ENCODE results near the gene GAS2L2. TPM values are rescaled to one million over a fixed set of nuclear protein-coding genes. Genes with fewer than 3 reads are reported as not detected.

Gene GAS2L2
- total RNA-seq, 1 experiment from 2014 or later, result not detected

DNA sequence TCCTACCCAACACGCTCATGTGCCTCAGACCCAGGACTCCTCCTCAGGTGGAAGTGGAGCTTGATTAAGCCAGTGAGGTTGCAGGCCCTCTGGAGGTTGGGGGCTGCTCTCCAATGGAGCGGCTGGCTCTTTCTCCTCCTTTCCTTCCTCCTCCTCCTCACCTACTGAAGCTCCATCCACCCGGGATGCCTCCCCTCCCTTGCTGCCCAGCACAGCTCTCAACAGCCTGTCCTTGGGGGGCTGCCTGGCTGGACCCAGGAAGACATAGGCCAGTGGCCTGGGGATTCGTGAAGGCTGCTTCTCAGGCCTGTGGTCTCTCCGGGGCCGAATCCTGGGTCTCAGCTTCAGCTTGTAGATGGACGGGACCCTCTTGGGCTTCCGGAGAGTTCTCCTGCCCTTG, 8.2 kb downstream of the GAS2L2 start:
- no peak for DNase-seq
- Histone ChIP-seq H3K27ac (no peak overlapping the region), H3K36me3 (no peaks in the 10 kb centered on the region), H3K4me3 (no peak overlapping the region), H3K9me3 (replicated peaks) (no peaks in the 10 kb centered on the region), H3K27me3 (peaks cover 32% of the 10 kb centered on the region), H3K4me1 (no peaks in the 10 kb centered on the region)

DNA sequence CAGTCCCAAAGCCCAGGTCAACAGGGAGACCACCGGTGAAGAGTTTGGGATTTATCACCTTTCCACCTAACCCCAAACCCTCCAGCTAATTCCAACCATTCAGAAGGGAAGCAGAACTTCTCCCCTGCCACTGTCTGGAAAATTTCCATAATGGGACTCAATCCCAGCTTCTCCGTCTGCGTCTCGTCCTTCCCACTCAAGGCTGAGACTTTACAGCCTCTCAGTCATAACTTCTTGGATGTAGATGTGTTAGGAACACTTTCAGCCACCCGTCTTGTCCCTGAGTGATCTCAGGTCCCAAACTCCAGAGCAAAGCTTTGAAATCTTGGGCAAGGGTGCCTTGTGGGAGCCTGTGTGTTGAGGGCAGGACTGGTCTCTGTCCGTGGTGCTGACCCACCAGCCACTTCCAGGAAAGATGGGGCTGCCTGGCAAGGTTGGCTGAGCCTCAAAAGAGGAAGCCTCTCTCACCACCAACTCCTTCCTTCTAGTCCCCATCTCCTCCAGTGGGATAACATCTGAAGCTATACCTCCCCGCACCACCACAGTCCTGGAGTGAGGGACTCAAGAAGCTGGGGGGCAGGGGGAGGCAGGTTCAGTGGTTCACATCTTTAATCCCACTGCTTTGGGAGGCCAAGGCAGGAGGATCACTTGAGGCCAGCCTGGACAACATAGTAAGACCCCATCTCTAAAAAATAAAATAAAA, 9.3 kb downstream of the GAS2L2 start:
- Histone ChIP-seq H3K9me3 (replicated peaks) (no peaks in the 10 kb centered on the region), H3K4me3 (no peak overlapping the region), H3K36me3 (no peaks in the 10 kb centered on the region), H3K4me1 (no peaks in the 10 kb centered on the region), H3K27me3 (peaks cover 22% of the 10 kb centered on the region), H3K27ac (no peak overlapping the region)
- peak; percentile 64 to 73 for DNase-seq

DNA sequence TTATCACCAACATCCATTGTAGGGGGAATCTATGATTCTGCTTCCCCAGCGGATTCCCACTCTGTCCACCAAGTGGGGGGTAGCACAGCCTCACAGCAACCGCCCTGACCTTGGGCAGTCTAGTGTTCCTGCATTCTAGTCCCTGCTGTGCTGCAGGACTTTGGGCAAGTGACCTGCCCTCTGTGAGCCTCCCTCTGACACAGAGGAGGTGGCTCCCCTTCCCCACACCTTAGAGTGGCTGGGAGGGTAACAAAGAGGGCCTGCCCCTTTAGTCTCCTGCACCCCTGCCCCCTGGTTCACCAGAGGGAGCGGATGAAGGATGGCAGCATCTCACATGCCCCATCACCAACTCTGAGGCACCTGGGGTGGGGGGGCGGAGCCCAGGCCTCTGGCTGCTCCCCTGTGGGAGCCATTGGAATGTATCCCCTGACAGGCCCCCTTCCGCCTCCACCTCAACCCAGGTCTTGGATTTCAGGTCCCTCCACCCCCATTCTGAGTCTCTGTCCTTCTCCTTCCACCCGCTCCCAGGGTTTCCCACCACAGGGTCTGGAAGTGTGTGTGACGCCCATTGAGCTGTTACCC, 10.1 kb downstream of the GAS2L2 start:
- peaks cover 17% of the 10 kb centered on the region for H3K27me3 ChIP-seq
- DNase-seq, result no peak
- H3K4me3 ChIP-seq, result no peak overlapping the region
- no peaks in the 10 kb centered on the region for H3K36me3 ChIP-seq
- no peaks in the 10 kb centered on the region for H3K9me3 ChIP-seq (replicated peaks)
- H3K27ac ChIP-seq, result no peak overlapping the region
- H3K4me1 ChIP-seq, result no peaks in the 10 kb centered on the region

DNA sequence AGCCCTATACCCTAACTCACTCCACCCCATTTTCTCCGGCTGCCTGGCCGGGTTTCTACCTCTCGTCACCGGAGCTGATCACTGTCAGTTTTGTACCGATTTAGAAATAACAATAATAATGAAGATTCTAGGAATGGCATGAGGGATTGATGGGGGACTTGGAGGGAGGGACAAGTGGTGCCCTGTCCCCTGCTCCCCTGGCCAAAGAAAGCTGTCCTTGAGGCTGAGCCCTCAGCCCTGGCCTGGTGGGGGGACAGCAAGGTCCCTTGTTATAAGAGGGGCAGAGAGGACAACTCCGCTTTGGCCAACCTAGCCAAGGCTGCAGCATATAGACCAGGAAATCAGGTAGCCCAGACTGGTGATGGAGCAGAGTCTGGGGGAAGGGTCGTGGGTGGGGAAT, 10.5 kb downstream of the GAS2L2 start:
- H3K27me3 ChIP-seq, result peaks cover 17% of the 10 kb centered on the region

DNA sequence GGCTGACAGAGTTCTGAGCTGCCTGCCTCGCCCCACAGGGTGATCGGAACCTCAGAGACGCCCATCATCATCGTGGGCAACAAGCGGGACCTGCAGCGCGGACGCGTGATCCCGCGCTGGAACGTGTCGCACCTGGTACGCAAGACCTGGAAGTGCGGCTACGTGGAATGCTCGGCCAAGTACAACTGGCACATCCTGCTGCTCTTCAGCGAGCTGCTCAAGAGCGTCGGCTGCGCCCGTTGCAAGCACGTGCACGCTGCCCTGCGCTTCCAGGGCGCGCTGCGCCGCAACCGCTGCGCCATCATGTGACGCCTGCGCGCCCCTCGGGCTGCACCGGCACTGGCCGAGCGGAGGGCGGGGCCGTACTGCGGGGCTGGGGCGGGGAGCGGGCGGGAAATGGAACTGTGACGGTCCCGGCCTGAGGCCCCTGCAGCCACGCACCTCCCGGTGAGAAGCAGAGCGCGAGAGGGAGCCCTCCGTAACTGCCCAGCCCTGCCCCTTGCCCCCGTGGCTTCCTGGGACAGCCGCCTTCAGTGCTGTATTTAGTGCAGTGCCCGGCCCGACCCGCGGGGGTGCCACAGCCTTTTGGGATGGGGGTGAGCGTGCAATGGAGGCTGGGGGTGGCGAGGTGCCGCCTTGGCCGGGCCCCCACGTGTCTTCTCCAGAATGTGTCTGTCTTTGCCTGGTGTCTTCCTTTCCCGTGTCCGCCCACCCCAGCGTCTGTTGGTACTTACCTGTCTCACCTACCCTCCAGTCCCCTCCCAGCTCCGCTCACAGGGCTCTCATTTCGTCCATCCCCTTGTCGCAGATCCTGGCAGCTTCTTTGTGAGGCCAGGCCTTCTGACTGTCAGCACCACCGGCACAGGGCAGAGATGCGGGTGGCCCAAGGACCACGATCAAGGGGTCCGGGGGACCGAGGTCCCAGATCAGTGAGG, 11.8 kb downstream of the GAS2L2 start:
- peaks cover 14% of the 10 kb centered on the region for H3K27me3 ChIP-seq
- no peak overlapping the region for H3K4me3 ChIP-seq
- H3K4me1 ChIP-seq, result no peaks in the 10 kb centered on the region
- no peaks in the 10 kb centered on the region for H3K36me3 ChIP-seq
- no peak overlapping the region for H3K27ac ChIP-seq
- H3K9me3 ChIP-seq (replicated peaks), result no peaks in the 10 kb centered on the region
- no peak for DNase-seq

More for the DNA sequence above, 10.5 kb downstream of the GAS2L2 start:
- no peaks in the 10 kb centered on the region for H3K9me3 ChIP-seq (replicated peaks)
- no peaks in the 10 kb centered on the region for H3K36me3 ChIP-seq
- no peak overlapping the region for H3K27ac ChIP-seq
- DNase-seq, result no peak
- H3K4me1 ChIP-seq, result no peaks in the 10 kb centered on the region
- no peak overlapping the region for H3K4me3 ChIP-seq

DNA sequence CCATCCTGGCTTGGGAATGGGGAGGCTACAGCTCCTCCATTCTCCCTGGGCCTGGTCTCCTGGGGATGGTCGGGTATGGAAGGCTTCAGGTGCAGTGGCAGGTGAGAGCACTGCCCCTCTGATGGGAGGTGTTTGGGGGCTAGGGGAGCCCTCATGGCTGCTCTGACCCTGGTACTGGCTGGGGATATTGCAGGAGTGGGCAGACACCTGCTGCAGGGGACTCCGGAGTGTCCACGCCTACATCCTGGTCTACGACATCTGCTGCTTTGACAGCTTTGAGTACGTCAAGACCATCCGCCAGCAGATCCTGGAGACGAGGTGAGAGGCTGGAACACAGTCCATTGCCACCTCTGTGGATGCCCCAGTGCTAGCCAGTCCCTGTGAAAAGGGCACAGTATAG, 12.8 kb downstream of the GAS2L2 start:
- no peaks in the 10 kb centered on the region for H3K4me1 ChIP-seq
- H3K27me3 ChIP-seq, result peaks cover 3% of the 10 kb centered on the region; the same call in 1 of the 2 replicates

DNA sequence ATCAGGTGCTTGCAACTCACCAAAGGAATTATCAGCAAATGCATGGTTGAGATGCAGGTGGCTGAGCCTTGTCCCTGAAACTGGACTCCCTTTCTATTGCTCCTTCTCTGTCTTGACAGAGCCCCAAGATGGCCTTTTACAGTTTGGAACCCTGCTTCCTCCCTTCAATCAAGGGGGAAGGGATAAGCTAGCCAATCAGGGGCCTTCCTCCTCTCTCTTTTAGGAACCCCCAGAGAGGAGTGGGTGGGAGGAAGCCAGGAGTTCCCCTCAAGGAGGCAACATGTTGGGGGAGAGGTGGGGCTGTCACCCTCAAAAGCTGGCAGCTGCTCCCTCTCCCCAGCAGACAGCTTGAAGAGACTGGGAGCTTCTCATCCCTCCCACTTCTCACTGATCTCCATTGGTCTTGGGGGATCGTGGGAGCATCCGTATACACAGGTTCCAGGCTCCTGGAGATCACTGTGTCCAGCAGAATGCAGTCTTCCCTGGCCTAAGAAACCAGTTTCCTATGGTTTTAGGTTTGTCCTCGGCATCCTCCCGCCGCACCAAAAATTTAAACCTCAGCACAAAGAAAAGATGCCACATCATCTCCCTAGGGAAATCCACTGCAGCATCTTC, 14.4 kb downstream of the GAS2L2 start:
- Histone ChIP-seq H3K27me3 (no peaks in the 10 kb centered on the region), H3K36me3 (no peaks in the 10 kb centered on the region), H3K4me3 (no peak overlapping the region), H3K9me3 (replicated peaks) (no peaks in the 10 kb centered on the region), H3K27ac (no peak overlapping the region), H3K4me1 (no peaks in the 10 kb centered on the region)
- no peak for DNase-seq

More for the DNA sequence above, 12.8 kb downstream of the GAS2L2 start:
- no peak overlapping the region for H3K27ac ChIP-seq
- H3K4me3 ChIP-seq, result no peak overlapping the region
- H3K36me3 ChIP-seq, result no peaks in the 10 kb centered on the region
- H3K9me3 ChIP-seq (replicated peaks), result no peaks in the 10 kb centered on the region
- no peak for DNase-seq

DNA sequence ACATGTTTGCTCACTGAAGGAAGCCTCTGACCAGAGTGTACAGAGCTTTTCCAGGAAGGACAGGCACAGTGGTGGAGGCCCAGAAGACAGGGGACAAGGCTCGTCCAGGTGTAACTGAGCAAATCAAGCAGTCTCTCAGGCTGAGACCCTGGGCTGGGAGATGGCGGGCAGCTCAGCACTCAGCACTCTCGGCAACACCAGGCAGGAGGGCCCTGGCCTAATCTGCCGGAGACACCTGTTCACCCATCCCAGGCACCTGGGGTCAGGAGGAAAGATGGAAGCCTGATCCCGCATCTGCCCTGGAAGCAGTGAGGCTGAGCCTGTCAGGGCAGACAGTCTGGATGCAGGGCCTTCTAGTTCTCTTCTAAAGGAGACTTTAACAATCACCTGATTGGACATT, 16.8 kb downstream of the GAS2L2 start:
- Histone ChIP-seq H3K4me3 (no peak overlapping the region), H3K4me1 (peaks cover under 1% of the 10 kb centered on the region), H3K27ac (no peak overlapping the region), H3K27me3 (no peaks in the 10 kb centered on the region), H3K36me3 (no peaks in the 10 kb centered on the region), H3K9me3 (replicated peaks) (no peaks in the 10 kb centered on the region)
- DNase-seq, result no peak

DNA sequence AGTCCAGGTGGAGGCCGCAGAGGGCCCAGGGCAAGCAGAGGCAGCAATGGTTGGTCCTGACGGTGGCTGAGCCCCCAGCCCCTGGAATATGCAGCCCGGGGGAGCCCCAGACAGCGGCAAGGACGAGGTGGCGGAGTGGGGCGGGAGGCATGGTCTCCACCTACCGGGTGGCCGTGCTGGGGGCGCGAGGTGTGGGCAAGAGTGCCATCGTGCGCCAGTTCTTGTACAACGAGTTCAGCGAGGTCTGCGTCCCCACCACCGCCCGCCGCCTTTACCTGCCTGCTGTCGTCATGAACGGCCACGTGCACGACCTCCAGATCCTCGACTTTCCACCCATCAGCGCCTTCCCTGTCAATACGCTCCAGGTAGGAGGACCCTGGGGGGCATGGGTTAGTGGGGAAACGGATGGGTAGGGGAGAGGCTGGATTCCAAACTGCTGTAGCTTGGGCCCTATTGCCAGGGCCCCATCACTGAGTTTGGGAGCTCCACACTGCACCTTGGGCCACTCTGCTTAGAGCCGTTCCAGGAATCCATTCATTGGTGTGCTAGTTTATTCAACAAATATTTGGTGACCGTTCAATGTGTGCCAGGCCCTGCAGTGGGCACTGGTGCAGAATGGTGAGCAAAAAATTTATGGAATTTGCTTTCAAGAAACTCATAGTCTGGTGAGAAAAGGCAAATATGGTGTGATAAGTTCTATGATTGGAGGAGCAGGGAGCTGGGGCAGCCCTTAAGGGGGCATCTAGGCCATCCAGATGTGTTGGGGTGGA, 17.8 kb downstream of the GAS2L2 start:
- no peaks in the 10 kb centered on the region for H3K9me3 ChIP-seq (replicated peaks)
- H3K27ac ChIP-seq, result no peak overlapping the region
- no peak for DNase-seq
- no peaks in the 10 kb centered on the region for H3K27me3 ChIP-seq
- H3K4me3 ChIP-seq, result no peak overlapping the region
- peaks cover 6% of the 10 kb centered on the region for H3K4me1 ChIP-seq
- no peaks in the 10 kb centered on the region for H3K36me3 ChIP-seq

DNA sequence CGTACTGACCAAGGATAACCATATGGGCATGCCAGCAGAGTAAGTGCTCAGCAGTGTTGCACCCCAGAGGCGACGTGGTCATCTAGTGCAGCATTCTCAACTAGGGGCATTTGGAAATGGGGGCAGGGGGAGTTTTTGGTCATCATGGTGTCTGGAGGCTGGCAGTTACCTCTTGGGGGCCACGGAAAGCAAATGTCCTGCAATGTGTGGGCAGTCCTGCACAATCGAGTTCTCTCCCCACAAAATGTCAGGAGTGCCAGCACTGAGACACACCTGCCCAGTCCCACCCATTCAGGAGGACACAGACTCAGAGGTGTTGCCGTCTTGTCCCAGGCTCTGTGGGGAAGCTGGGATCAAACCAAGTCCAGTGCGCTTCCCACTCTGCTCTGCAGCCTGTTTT, 18.6 kb downstream of the GAS2L2 start:
- H3K27me3 ChIP-seq, result no peaks in the 10 kb centered on the region
- no peak overlapping the region for H3K4me3 ChIP-seq
- DNase-seq, result no peak
- H3K36me3 ChIP-seq, result no peaks in the 10 kb centered on the region
- H3K27ac ChIP-seq, result no peak overlapping the region
- H3K4me1 ChIP-seq, result peaks cover 6% of the 10 kb centered on the region
- no peaks in the 10 kb centered on the region for H3K9me3 ChIP-seq (replicated peaks)

DNA sequence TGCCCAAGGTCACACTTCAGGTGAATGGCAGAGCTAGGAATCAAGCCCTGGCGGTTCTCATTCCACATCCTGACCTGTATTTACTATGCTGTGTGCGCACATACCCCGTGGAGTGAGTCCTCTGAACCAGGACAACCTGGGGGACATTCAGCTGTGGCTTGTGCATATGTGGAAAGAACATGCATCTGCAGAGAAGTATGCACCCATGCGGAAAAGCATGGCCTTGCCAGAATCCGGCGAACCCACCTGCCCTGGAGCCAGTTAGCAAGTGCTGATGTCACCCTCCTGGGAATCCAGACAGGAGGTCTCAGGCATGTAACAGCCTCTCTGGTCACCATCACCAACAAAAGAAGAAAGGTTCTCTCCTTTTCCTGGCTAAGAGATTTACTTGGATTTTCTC, 19.7 kb downstream of the GAS2L2 start:
- Histone ChIP-seq H3K27ac (no peak overlapping the region), H3K27me3 (no peaks in the 10 kb centered on the region), H3K4me1 (peaks cover 6% of the 10 kb centered on the region), H3K9me3 (replicated peaks) (no peaks in the 10 kb centered on the region), H3K4me3 (no peak overlapping the region), H3K36me3 (no peaks in the 10 kb centered on the region)
- DNase-seq, result no peak

DNA sequence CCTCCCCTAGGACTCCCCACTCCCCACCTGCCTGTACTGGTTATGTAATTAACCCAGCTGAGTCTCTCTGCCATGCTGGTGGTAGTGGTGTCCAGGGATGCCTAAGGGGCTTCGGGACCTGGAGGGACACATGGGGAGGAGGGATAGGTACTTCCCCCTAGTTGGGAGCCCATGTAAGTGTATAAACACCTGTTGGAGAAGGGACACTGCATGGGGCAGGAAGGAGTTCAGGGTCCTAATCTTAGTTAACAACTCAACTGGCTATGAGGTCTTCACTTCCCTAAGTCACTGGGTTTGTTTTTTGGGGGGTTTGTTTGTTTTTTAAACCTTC, 20.3 kb downstream of the GAS2L2 start:
- no peak overlapping the region for H3K27ac ChIP-seq
- no peaks in the 10 kb centered on the region for H3K36me3 ChIP-seq
- no peaks in the 10 kb centered on the region for H3K9me3 ChIP-seq (replicated peaks)
- H3K4me3 ChIP-seq, result no peak overlapping the region
- peaks cover 6% of the 10 kb centered on the region for H3K4me1 ChIP-seq
- no peaks in the 10 kb centered on the region for H3K27me3 ChIP-seq
- DNase-seq, result no peak

DNA sequence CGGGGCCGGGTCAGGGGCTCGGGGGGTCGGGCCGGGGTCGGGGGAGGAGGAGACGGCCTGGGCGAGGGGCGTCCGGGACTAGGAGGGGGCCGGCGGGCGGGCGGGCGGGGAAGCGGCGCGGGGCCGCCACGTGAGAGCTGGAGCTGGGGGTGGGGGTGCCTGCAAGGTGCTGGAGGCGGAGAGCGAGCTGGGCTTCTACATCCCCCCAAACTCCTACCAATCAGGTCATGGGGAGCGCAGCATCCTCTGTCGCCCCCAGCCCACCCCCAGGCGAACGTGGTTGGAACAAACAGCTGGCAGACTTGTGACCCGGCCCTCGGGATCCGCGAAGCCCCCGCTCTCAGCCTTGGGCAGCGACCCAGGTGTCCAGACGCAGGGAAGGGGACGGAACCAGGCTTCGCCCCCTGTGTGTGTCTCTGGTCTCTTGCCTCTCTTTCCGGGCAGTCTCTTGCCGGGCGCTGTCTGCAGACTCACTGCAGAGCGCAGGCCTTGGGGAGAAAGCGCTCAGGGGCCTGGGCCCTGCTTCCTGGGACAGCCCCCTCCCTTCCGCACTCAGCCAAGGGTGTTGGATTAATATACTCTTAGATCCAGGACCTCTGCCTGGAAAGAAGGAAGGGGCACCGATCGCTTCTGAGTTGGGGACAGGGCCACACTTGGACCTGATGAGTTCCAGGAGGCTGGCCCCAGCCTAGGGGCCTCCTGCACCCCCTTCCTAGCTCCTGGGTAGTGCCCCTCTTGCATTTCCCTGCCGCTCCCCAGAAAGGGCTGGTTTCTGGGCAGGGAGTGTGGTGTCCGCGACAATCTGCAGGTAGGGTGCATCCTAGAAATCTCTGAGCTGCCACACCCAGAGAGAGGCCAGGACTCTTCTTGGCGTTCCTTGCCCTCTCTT, 20.9 kb downstream of the GAS2L2 start:
- peaks cover 12% of the 10 kb centered on the region for H3K4me1 ChIP-seq
- H3K4me3 ChIP-seq, result peak overlapping the region; percentile 98
- no peaks in the 10 kb centered on the region for H3K36me3 ChIP-seq
- H3K9me3 ChIP-seq (replicated peaks), result no peaks in the 10 kb centered on the region
- peak in 1 of 2 experiments; percentile 37 for DNase-seq
- no peaks in the 10 kb centered on the region for H3K27me3 ChIP-seq
- no peak overlapping the region for H3K27ac ChIP-seq
